Mucosa of descending colon (tissue), 3 donors: ENCODE data around the gene CDKL5. TPM values are rescaled to one million over a fixed set of nuclear protein-coding genes. Genes with fewer than 3 reads are reported as not detected.

Experiments used
- ATAC-seq: fragments of 200-7000 bp; cut with Tn5 transposase; one replicate; pipeline ENCODE4 v1.9.1; 2020; ENCODE audit warnings: mild to moderate bottlenecking, moderate library complexity
- DNase-seq, 3 donors: peaks; one replicate each; pipeline ENCODE4 v3.0.0-alpha.2; 2020
- H3K36me3 ChIP-seq: fragments of 200-600 bp; one replicate; pipeline ENCODE4 v1.8.0; 2021; ENCODE audit warnings: low read depth, mild to moderate bottlenecking
- H3K4me1 ChIP-seq: fragments of 200-600 bp; one replicate; pipeline ENCODE4 v1.8.0; 2021; ENCODE audit warnings: low read depth, mild to moderate bottlenecking
- H3K4me3 ChIP-seq: fragments of 200-600 bp; one replicate; pipeline ENCODE4 v1.8.0; 2021; ENCODE audit warnings: mild to moderate bottlenecking
- H3K9me3 ChIP-seq: fragments of 200-600 bp; one replicate; pipeline ENCODE4 v1.8.0; 2021; ENCODE audit warnings: mild to moderate bottlenecking
- intact Hi-C, 2 donors: fragments of 100-400 bp; cut with DNase I in 1 of 2; cut with micrococcal nuclease in 1 of 2; formaldehyde crosslinking; loops; one replicate each; pipeline versions ENCODE4 v1.11.0 to v1.11.1; 2022; cut with DNase I, micrococcal nuclease
- total RNA-seq, 3 donors: library from RNA; stranded (reverse); fragmentation: NEBNext Ultra II Directional in 2 of 3; extraction: Animal tissue kit (Norgen Biotek cat#: 25700) in 2 of 3; gene quantifications; one replicate each; pipeline versions ENCODE4 v1.2.1 to v1.2.4, GENCODE V29; 2021 to 2023
- TF ChIP-seq, protein P1 (sequence below): fragments of 200-600 bp; IDR thresholded peaks from one replicate; pipeline ENCODE4 v1.8.0; 2022; ENCODE audit warnings: antibody characterized with exemption, mild to moderate bottlenecking
- donor health status: DM: no; HTN: no; CAD: no; lungs with moderate emphysema.
- donor health status: DM: no; HTN: no; CAD: no.
- donor health status: DM: no; HTN: yes; CAD: no.

The CDKL5 gene
- total RNA-seq, 3 donors from 2014 or later: 4.0 to 7.5 (median 4.4) TPM

DNA sequence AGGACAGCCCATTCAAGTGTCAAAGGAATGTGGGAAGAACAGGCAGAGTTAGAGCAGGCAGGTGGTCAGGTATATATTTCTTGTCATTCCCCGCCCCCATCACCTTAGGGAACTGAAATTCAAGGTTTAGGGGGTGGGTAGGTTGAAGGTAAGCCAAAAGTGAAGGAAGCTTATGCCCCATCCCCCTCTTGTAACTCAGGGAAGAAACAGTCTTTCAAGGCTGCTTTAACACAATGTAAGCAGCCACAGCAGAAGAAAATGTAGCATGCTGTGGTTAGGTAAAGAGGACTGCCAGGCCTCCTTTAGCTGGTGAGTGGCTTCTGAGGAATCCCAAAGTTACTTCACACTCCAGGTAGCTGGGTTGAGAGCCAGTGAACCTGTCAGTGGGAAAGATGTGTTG lies 124.2 kb downstream of the CDKL5 start:
- DNase-seq: no peak
- ATAC-seq: no peak
- Histone ChIP-seq H3K4me1 (no peaks in the 10 kb centered on the region), H3K36me3 (no peaks in the 10 kb centered on the region), H3K4me3 (no peak overlapping the region), H3K9me3 (no peaks in the 10 kb centered on the region)
- intact Hi-C loops: no loop called here
- TF ChIP-seq, protein P1, sequence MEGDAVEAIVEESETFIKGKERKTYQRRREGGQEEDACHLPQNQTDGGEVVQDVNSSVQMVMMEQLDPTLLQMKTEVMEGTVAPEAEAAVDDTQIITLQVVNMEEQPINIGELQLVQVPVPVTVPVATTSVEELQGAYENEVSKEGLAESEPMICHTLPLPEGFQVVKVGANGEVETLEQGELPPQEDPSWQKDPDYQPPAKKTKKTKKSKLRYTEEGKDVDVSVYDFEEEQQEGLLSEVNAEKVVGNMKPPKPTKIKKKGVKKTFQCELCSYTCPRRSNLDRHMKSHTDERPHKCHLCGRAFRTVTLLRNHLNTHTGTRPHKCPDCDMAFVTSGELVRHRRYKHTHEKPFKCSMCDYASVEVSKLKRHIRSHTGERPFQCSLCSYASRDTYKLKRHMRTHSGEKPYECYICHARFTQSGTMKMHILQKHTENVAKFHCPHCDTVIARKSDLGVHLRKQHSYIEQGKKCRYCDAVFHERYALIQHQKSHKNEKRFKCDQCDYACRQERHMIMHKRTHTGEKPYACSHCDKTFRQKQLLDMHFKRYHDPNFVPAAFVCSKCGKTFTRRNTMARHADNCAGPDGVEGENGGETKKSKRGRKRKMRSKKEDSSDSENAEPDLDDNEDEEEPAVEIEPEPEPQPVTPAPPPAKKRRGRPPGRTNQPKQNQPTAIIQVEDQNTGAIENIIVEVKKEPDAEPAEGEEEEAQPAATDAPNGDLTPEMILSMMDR: no peak

DNA sequence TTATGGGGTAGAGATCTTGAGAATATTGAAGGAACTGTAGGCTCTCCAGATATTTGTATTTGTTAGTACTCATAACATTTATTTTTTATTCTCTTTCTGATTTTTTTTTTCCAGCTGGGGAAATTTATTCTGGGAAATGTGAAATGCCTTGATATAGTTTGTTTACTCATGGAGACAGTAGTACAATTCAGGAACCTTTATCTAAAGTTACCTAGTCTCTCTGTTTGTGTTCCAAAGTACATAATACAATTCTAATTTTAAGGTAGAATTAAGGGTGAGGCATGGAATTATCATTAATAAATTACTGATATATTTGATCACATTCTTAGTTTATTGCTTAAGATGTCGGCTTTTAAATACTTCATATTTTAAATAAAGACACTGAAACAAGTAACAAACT lies 132.5 kb downstream of the CDKL5 start:
- DNase-seq (no peak), ATAC-seq (no peak)
- TF ChIP-seq, protein P1: no peak
- Histone ChIP-seq H3K4me1 (no peaks in the 10 kb centered on the region), H3K36me3 (no peaks in the 10 kb centered on the region), H3K4me3 (no peak overlapping the region), H3K9me3 (no peaks in the 10 kb centered on the region)
- intact Hi-C loops: no loop called here

DNA sequence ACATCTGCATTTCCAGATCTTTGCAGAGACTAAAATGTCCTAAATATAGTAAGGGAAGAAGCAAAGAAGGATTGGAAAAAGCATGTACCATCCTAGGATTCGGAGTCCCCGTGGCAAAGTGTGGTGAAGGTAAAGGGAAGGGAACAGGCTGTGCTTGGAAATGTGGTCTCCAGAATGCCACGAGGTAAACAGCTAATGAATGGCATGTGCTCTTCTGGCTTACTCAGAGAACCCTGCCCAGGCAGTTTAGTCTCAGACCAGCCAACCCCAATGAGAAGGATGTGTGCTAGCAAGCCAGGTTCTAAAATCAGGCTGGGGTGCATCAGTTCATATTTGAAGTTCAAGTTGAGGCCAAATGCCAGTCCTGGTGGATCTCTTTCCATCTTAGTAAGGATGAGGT lies 133.4 kb downstream of the CDKL5 start:
- TF ChIP-seq, protein P1: no peak
- Histone ChIP-seq H3K9me3 (no peaks in the 10 kb centered on the region), H3K36me3 (no peaks in the 10 kb centered on the region), H3K4me3 (no peak overlapping the region), H3K4me1 (no peaks in the 10 kb centered on the region)
- no peak for DNase-seq
- intact Hi-C loops: no loop called here
- ATAC-seq: no peak

DNA sequence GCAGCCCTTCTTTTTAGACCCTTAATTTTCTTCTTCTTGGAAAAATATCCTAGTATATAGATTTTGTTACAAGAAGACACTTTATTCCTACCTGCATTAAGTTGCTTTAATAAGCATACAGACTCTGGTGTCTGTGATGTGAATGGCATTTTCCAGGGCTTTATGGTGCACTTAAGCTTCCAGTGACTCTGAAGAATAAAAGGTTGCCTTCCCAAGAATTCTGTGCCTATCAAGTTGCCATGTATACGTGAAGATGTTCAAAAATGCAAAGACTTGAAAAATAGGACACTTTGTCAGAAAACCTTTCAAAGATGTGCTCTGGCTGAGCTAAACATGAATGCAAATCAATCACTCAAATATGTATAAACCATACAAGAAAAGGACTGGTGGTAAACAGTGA lies 135.6 kb downstream of the CDKL5 start:
- H3K4me1 ChIP-seq: no peaks in the 10 kb centered on the region
- intact Hi-C loops: no loop called here
- H3K4me3 ChIP-seq: no peak overlapping the region
- no peaks in the 10 kb centered on the region for H3K36me3 ChIP-seq
- no peaks in the 10 kb centered on the region for H3K9me3 ChIP-seq
- ATAC-seq (no peak), DNase-seq (no peak)
- TF ChIP-seq, protein P1: no peak

DNA sequence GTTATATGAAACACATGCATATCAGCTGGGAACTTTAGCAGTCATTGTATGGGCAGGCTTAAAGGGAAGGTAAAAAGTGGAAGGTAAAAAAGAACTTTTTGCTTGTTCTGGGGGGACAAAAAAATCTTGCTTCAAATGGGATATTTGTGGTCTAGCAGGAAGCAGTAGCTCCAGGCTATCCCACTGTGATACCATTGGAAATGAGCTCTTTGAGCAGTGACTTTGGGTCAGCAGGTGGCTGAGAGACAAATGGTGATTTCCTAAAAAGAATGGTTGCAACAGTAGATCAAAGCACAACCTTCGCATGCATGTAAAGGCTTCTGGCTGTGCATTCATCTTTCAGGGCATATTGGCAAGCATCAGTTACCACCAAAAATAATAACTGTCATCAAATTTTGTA lies 140.3 kb downstream of the CDKL5 start:
- ATAC-seq (no peak), DNase-seq (no peak)
- intact Hi-C loops: no loop called here
- no peaks in the 10 kb centered on the region for H3K9me3 ChIP-seq
- no peaks in the 10 kb centered on the region for H3K4me1 ChIP-seq
- no peak overlapping the region for H3K4me3 ChIP-seq
- TF ChIP-seq, protein P1: no peak
- H3K36me3 ChIP-seq: no peaks in the 10 kb centered on the region

DNA sequence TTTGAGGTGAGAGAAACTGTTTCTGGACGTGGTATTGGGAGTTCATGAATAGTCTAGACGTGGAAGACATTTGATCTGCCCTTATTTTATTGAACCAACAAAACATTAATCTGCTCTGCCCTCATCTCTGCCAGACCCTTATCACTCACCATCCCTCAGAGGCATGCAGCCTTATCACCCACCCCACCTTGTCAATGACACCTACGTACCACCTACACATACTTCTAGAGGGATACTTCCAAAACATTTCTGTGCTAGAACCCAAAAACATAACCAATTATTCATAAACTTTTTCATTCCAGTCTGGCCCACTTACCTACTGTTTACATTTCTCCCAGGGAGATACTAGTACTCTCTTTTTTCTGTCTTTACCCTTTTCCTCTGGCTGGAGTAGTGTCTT lies 141.3 kb downstream of the CDKL5 start:
- H3K4me1 ChIP-seq: no peaks in the 10 kb centered on the region
- ATAC-seq (no peak), DNase-seq (no peak)
- TF ChIP-seq, protein P1: no peak
- H3K9me3 ChIP-seq: no peaks in the 10 kb centered on the region
- intact Hi-C loops: no loop called here
- H3K36me3 ChIP-seq: no peaks in the 10 kb centered on the region
- no peak overlapping the region for H3K4me3 ChIP-seq
